NCI-H748 (cell line): ENCODE measurements around the gene SLC35A2.

ENCODE experiments used
- DNase-seq: peaks from one replicate; lab custom pipeline; 2025; ENCODE audit not compliant: unreplicated experiment; lab: John Stamatoyannopoulos, UW

SLC35A2 gene

GRCh38 chrX:48927736-48928382 lies 16.4 kb upstream of the SLC35A2 start:
- DNase-seq, result no peak

GRCh38 chrX:48927123-48927522 lies 15.7 kb upstream of the SLC35A2 start:
- DNase-seq, result no peak

GRCh38 chrX:48924270-48924669 lies 12.8 kb upstream of the SLC35A2 start:
- no peak for DNase-seq

DNA sequence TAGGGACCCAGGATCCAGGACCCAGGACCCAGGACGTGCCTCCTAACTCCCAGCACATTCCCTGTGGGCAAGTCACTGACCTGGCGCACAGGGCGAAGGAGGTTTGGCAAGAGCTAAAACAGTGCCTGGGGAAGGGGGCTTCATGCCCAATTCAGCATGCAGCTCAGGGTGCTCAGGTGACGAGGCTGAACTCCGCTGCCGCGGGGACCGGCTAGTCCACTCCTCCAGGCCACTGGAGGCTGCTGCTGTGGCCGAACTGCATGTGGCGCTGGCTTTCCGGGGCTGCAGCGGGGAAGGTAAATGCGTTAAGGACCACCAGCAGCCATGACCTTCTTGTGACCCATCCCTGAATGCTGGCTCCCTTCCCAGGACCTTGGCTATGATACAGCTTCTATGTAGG lies 12.3 kb upstream of the SLC35A2 start:
- DNase-seq, result no peak

DNA sequence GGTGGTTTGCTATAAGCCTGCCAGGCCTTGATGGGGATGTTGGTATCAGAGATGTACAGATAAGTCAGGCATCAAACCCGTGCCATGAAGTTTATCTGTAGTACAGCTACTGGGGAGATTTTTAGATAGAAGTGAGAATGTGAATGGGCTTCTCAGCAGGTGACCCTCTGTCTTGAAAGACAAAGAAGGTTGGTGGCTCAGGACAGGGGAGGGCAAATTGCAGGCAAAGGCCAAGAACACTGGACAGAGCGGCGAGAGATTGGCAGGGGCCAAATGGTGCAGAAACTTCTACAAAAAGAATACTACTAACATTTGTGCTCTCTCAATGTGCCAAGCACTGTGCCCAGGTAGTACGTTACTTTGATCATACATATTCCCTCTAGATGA lies 9.3 kb upstream of the SLC35A2 start:
- no peak for DNase-seq

- DNase-seq, result no peak
Measured at GRCh38 chrX:48919947-48920717, 8.7 kb upstream of the SLC35A2 start.

DNA sequence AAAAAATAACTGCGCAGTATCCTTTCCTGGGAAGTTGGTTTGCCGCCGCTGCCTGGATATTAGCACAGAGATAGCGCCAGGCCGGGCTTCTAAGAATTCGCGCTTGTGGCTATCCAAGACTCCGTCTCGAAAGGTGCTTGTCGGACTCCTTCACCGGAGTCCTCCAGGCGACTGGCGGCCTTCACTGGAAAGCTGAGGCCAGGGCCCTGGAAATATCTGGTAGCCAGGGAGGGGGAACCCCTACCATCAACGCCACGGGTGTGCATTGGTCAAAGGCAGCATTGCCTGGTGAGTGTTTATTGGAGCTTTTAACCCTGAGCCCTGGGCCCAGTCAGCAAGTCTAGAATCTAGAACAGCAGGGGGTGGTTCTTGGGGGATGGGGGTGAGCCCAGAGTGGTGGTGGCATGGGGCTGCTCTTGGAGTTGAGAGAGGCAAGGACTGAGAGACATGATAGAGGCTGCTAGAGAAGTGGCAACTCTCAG lies 8.0 kb upstream of the SLC35A2 start:
- DNase-seq, result no peak

GRCh38 chrX:48918643-48919340 lies 7.3 kb upstream of the SLC35A2 start, which contains the start of gene PIM2:
TSS of gene PIM2 (minus strand) at chrX:48919024. CDS start at chrX:48918834, 190 bp downstream.
- DNase-seq, result peak; percentile 98

DNA sequence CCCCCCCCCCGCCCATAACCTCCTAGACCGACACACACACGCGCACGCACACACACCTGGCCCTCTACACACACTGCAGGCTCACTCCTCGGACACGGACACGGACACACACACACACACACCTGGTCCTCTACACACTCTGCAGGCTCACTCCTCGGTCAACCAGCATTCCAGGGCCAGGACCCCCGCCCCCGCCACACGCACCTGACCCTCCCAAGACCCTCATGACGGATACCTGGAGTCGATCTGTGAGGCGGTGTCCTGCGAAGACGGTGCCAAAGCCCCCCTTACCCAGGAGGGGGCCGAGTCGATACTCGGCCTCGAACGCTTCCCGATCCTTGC lies 6.8 kb upstream of the SLC35A2 start:
- peak; percentile 42 for DNase-seq

DNA sequence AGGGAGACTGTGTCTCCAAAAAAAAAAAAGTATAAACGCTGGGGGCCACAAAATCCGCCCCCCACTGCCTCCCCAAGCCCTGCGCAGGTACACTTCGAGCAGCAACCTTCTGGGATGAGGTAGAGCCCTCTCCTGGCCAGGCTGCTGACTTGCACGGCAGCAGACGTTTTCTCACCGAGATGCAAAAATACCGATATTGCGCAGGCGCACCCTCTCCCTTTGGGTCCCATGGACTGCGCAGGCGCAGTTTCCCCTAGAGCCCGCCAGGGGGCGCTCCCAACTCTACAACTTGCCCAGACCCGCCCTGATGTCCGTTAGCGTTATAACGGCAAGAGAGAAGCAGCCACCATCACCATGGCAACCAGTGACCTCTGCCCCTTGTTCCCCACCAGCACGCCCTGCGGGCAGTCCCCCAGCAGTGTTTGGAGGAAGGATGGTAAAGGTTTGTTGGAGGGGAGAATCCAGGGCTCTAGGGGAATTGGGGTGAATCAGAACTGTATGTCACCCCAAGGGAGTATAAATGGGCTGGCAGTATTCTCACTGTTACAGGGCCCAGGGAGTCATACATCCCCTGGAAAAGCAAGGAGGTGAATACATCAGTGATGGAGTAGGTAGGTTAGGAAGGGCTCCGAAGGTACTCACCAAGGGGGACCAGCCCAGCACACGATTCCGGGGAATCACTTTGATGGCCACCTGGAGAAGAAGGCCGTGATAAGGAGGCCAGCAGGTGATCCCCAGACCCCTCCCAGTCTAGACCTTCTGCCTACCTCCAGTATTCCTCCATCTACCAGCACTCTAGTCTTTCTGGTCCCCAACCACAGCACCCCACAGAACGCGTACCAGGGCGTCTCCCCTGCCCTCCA lies 5.9 kb upstream of the SLC35A2 start:
- peak; percentile 93 for DNase-seq

DNA sequence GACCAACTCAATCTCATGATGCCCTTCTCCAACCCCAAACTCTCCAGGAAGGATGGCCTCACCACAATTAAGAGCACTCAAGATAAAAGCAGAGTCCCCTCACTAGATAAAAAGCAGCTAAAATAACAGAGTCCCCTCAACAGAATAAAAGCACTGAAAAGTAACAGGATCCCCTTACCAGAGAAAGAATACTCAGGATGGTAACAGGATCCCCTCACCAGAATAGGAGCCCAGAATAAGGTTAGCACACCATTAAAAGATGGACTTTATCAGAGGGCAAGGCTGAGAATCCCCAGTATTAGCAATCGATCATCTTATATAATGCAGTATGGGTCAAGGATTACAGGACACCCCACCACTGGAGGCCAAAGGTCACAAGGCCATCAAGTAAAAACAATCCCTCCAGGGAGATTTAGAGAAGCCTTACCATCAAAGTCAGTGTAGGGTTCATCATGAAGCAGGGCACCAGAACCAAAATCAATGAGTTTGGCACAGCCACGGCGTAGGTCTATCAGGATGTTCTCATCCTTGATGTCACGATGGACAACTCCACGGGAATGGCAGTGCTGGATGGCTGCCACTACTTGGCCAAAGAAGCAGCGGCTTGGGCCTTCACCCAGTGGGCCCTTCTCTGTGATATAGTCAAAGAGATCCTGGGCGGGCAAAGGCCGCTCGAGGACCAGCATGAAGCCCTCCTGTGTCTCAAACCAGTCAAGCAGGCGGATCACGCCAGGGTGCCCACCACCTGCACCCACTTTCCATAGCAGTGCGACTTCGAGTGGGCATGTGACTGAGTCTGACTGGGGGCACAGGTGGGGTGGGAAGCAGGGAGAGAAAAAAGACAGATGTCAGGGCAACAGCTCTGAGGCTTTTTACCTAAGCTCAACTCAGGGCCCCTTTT lies 3.4 kb upstream of the SLC35A2 start:
- DNase-seq, result no peak

- DNase-seq, result no peak
Measured at GRCh38 chrX:48913605-48914366, 2.3 kb upstream of the SLC35A2 start.

GRCh38 chrX:48910926-48911411 lies 477 bp downstream of the SLC35A2 start:
- no peak for DNase-seq

DNA sequence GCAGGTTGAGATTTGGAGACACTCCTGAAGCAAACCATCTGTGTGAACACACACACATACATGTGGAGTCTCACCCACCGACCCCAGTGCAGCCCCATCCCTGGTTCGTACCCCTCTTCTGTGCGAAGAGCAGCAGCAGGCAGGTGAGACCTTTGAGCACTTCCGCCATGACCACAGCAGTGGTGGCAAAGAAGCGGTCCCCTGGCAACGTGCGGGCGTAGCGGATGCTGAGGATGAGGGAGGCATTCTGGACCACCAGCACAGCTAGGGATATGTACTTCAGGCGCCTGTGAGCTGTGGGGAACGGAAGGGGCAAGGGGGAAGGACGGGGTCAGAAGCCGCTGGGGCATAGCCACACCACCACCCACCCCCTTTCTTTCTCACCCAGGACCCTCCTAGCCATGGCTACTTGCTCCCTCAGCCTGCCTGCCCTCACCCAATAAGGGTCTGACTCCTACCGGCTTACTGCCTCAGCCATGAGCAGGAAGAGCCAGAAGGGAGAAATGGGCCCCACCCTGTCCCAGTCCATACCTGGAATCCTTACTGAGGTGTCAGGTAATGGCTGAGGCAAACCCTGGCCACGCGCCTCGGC lies 1.6 kb downstream of the SLC35A2 start:
- no peak for DNase-seq

DNA sequence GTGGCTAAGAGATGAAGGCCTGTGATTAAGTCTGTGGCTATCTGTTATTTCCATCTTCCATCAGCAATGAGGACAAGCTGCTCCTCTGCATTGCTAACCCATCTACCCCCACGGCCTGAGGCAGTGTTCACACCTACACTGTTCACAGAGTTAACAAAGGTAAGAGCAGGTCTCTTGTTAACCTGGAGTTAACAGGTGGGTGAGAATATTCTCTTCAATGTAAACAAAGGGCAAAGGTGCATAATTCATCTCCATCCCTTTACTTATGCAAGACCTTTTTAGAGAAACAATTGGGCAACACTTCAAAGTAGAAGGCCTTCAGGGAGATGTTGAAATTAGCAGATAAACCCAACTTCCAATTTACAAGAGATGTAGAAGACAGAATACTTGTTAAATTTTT lies 2.8 kb downstream of the SLC35A2 start:
- DNase-seq, result no peak

DNA sequence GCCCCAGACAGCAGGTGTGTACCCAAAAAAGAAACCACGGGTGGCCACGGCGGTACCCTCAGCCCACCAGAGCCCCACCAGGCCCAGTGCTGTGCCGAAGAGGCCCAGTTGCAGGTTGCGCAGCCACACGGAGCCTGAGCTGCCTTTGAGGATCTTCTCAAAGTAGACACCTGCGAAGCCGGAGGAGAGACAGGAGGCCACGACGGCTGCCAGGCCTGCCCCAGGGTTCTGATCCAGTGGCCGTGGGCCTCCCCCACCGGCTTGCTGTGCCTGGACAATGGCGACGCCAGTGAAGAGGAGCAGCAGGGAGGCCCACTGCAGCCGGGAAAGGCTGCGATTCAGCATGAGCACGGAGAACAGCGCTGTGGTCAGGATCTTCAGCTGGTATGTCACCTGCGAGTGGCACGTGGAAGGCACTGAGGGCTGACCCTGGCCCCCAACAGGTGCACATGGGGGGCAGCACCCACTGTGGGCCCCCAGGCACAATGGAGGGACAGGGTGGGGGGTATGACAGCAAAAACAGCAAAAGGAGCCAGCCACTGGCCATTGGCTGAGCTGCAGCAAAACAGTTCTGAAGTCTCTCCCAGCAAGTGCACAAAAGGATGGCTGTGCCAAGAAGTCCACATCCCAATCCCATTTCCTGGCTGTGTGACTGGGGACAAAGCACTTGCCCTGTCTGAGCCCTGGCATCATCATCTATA lies 6.2 kb downstream of the SLC35A2 start:
- DNase-seq, result no peak

- no peak for DNase-seq
Measured at GRCh38 chrX:48904626-48905025, 6.8 kb downstream of the SLC35A2 start.

DNA sequence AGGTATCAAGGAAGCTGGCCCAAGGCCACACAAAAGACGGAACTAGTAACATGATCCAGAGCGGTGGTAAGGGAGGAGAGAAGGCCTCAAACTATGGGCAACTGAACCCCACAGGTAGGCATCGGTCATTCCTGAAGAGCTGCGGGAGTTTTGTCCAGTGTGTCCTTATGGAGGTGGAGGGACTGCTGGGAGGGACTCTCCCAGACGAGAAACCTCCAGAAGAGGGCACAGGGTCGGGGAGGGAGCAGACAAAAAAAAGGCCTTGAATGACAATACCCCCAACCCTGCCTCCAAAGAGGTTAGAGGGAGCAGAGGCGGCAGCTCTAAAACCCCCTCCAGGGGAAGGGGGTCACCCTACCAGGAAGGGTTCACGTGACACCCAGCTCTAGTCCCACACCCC lies 7.3 kb downstream of the SLC35A2 start:
- DNase-seq, result no peak
